ENCODE measurements around the gene MAPK8.

The MAPK8 gene

GRCh38 chr10:48290286-48290685 is 16.2 kb upstream of the MAPK8 start:
- Histone ChIP-seq H3K27ac (no peak overlapping the region), H3K4me3 (no peak overlapping the region)

GRCh38 chr10:48291190-48291589 is 15.3 kb upstream of the MAPK8 start:
- Histone ChIP-seq H3K4me3 (no peak overlapping the region), H3K27ac (no peak overlapping the region)

GRCh38 chr10:48292616-48293015 is 13.9 kb upstream of the MAPK8 start:
- Histone ChIP-seq H3K4me3 (no peak overlapping the region), H3K27ac (no peak overlapping the region)

GRCh38 chr10:48294431-48294830 is 12.0 kb upstream of the MAPK8 start:
- Histone ChIP-seq H3K27ac (no peak overlapping the region), H3K4me3 (no peak overlapping the region)

GRCh38 chr10:48296576-48297098 is 9.8 kb upstream of the MAPK8 start:
- H3K4me3 ChIP-seq = no peak overlapping the region

GRCh38 chr10:48299066-48299465 is 7.4 kb upstream of the MAPK8 start:
- Histone ChIP-seq H3K27ac (no peak overlapping the region), H3K4me3 (no peak overlapping the region)

More at GRCh38 chr10:48296576-48297098, 9.8 kb upstream of the MAPK8 start:
- H3K27ac ChIP-seq = no peak overlapping the region

- Histone ChIP-seq H3K27ac (no peak overlapping the region), H3K4me3 (no peak overlapping the region)
Measured at GRCh38 chr10:48299692-48300091, 6.8 kb upstream of the MAPK8 start.

GRCh38 chr10:48300556-48300955 is 5.9 kb upstream of the MAPK8 start:
- Histone ChIP-seq H3K4me3 (no peak overlapping the region), H3K27ac (no peak overlapping the region)

GRCh38 chr10:48302515-48303476 is 3.7 kb upstream of the MAPK8 start:
- H3K27ac ChIP-seq = no peak overlapping the region

GRCh38 chr10:48305905-48306264 is 592 bp upstream of the MAPK8 start:
- Histone ChIP-seq H3K27ac (peak overlapping the region in 14 of 21 experiments; percentile 18 to 98 (median 94)), H3K4me3 (peak overlapping the region; percentile 58 to 94 (median 86))

More at GRCh38 chr10:48302515-48303476, 3.7 kb upstream of the MAPK8 start:
- no peak overlapping the region for H3K4me3 ChIP-seq

- peak overlapping the region; percentile 58 to 94 (median 86) for H3K4me3 ChIP-seq
- H3K27ac ChIP-seq = peak overlapping the region; percentile 78 to 98 (median 92)
Measured at GRCh38 chr10:48306870-48307710, 613 bp downstream of the MAPK8 start.

- H3K27ac ChIP-seq = peak overlapping the region in 3 of 21 experiments; percentile 85 to 95 (median 85)
- peak overlapping the region; percentile 58 to 94 (median 86) for H3K4me3 ChIP-seq
Measured at GRCh38 chr10:48307711-48308018, 1.2 kb downstream of the MAPK8 start.

- H3K27ac ChIP-seq = no peak overlapping the region
- no peak overlapping the region for H3K4me3 ChIP-seq
Measured at GRCh38 chr10:48309711-48310226, 3.3 kb downstream of the MAPK8 start.

- H3K27ac ChIP-seq = no peak overlapping the region
- no peak overlapping the region for H3K4me3 ChIP-seq
Measured at GRCh38 chr10:48314107-48314506, 7.6 kb downstream of the MAPK8 start.

GRCh38 chr10:48316236-48316635 is 9.8 kb downstream of the MAPK8 start:
- no peak overlapping the region for H3K27ac ChIP-seq

GRCh38 chr10:48317321-48317990 is 11.0 kb downstream of the MAPK8 start:
- no peak overlapping the region for H3K4me3 ChIP-seq
- H3K27ac ChIP-seq = no peak overlapping the region

More at GRCh38 chr10:48316236-48316635, 9.8 kb downstream of the MAPK8 start:
- no peak overlapping the region for H3K4me3 ChIP-seq

- H3K27ac ChIP-seq = no peak overlapping the region
- no peak overlapping the region for H3K4me3 ChIP-seq
Measured at GRCh38 chr10:48322017-48322416, 15.5 kb downstream of the MAPK8 start.

- Histone ChIP-seq H3K27ac (no peak overlapping the region), H3K4me3 (no peak overlapping the region)
Measured at GRCh38 chr10:48324580-48324979, 18.1 kb downstream of the MAPK8 start.

GRCh38 chr10:48330269-48330668 is 23.8 kb downstream of the MAPK8 start:
- H3K27ac ChIP-seq = no peak overlapping the region
- H3K4me3 ChIP-seq = no peak overlapping the region

- Histone ChIP-seq H3K27ac (no peak overlapping the region), H3K4me3 (no peak overlapping the region)
Measured at GRCh38 chr10:48331436-48331835, 25.0 kb downstream of the MAPK8 start.
